PC-9 (cell line): ENCODE results near the gene COG5.

Experiments used
- CTCF ChIP-seq: fragments of 200-600 bp; sonication (generic); conservative IDR thresholded peaks from 2 replicates; pipeline ENCODE4 v1.6.1; 2017; ENCODE audit warnings: mixed run types, antibody characterized with exemption, mild to moderate bottlenecking, moderate library complexity
- EZH2 ChIP-seq: fragments of 200-600 bp; sonication (generic); IDR thresholded peaks from 2 replicates; pipeline ENCODE4 v1.8.0; 2017; ENCODE audit warnings: antibody characterized with exemption, low read depth

DNA sequence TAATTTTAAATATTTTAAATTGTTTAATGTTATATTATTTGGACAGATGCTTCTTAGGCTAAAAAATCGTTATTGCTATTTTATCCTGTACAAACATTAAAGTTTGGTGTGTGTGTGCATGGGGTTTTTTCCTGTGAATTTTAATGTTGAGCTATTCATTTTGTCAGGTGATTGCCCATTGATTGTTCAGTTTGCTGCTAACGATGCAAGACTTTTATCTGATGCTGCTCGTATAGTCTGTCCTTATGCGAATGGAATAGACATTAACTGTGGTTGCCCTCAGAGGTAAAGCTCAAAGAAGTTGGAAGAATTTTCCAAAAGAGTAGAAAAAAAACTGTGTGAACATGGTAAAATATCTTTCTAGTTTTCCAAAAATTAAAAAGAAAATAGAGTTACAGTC is 9.8 kb upstream of the COG5 start:
- TF ChIP-seq EZH2 (no peak), CTCF (no peak)
